WTC11 (cell line): ENCODE data around the gene STEAP1B. TPM values are rescaled to one million over a fixed set of nuclear protein-coding genes. Genes with fewer than 3 reads are reported as not detected.
A peak's percentile ranks its signal among the peaks of the same experiment; 100 is the strongest.
"Not testable (repeated sequence)": the region's sequence is repeated elsewhere in the genome, so short reads cannot be mapped to it uniquely, and the experiment has no call there.

ENCODE experiments used
- ATAC-seq: fragments of 200-7000 bp; cut with Tn5 transposase; 2 replicates; pipeline ENCODE4 v1.10.0; 2021; ENCODE audit warnings: mild to moderate bottlenecking, moderate library complexity
- CTCF ChIA-PET: fragments of 300-600 bp; sonication (Branson Sonifier 250); formaldehyde crosslinking; loops from one replicate; lab custom pipeline; 2021; ENCODE audit warnings: antibody characterized with exemption; lab: Charles Lee
- POLR2A ChIA-PET: fragments of 350-600 bp; sonication (Branson Sonifier 250); formaldehyde crosslinking; loops from one replicate; lab custom pipeline; 2021; ENCODE audit warnings: antibody characterized with exemption; lab: Charles Lee
- DNase-seq: peaks from one replicate; pipeline ENCODE4 v3.0.0; 2021; ENCODE audit warnings: low spot score
- H3K27ac Mint-ChIP-seq: 2 replicates; pipeline ENCODE4 v1.8.0; 2021; ENCODE audit warnings: mixed read lengths
- H3K27me3 Mint-ChIP-seq: 2 replicates; pipeline ENCODE4 v1.8.0; 2021; ENCODE audit warnings: low read depth, mild to moderate bottlenecking, moderate library complexity, mixed read lengths
- H3K36me3 Mint-ChIP-seq: 2 replicates; pipeline ENCODE4 v1.8.0; 2021; ENCODE audit warnings: mixed read lengths
- H3K4me1 Mint-ChIP-seq: 2 replicates; pipeline ENCODE4 v1.8.0; 2022; ENCODE audit warnings: mixed read lengths
- H3K4me3 Mint-ChIP-seq: 2 replicates; pipeline ENCODE4 v1.8.0; 2021; ENCODE audit warnings: mild to moderate bottlenecking, moderate library complexity, mixed read lengths
- H3K9me3 Mint-ChIP-seq: 2 replicates; pipeline ENCODE4 v1.8.0; 2021; ENCODE audit warnings: mixed read lengths
- CREB1 ChIP-seq: sonication (generic); formaldehyde crosslinking; IDR thresholded peaks from 2 replicates; pipeline ENCODE4 v1.8.0; 2023; ENCODE audit warnings: mild to moderate bottlenecking, missing genetic modification reagents
- CTCF ChIP-seq: fragments of 200-600 bp; IDR thresholded peaks from 2 replicates; pipeline ENCODE4 v1.8.0; 2022; ENCODE audit warnings: antibody characterized with exemption
- EMX1 ChIP-seq: fragments of 250-450 bp; sonication (Bioruptor Pico); IDR thresholded peaks from 2 replicates; pipeline ENCODE4 v1.8.0; 2021; ENCODE audit warnings: mild to moderate bottlenecking
- ERG ChIP-seq: fragments of 250-450 bp; sonication (Bioruptor Pico); IDR thresholded peaks from 2 replicates; pipeline ENCODE4 v1.8.0; 2021; ENCODE audit warnings: mild to moderate bottlenecking
- ESRRA ChIP-seq: sonication (generic); formaldehyde crosslinking; IDR thresholded peaks from 2 replicates; pipeline ENCODE4 v1.8.1; 2022; ENCODE audit warnings: mild to moderate bottlenecking, missing genetic modification reagents, borderline replicate concordance
- FOXJ3 ChIP-seq: sonication (generic); formaldehyde crosslinking; IDR thresholded peaks from 2 replicates; pipeline ENCODE4 v1.9.0; 2021; ENCODE audit warnings: missing genetic modification reagents, mild to moderate bottlenecking, borderline replicate concordance
- GABPB1 ChIP-seq: sonication (generic); formaldehyde crosslinking; IDR thresholded peaks from 2 replicates; pipeline ENCODE4 v1.8.1; 2023; ENCODE audit warnings: mild to moderate bottlenecking, missing genetic modification reagents
- HMGA2 ChIP-seq: fragments of 250-450 bp; sonication (Bioruptor Pico); IDR thresholded peaks from 2 replicates; pipeline ENCODE4 v1.4.0; 2021; ENCODE audit warnings: mild to moderate bottlenecking, moderate library complexity
- JAZF1 ChIP-seq: fragments of 250-450 bp; sonication (Bioruptor Pico); IDR thresholded peaks from 2 replicates; pipeline ENCODE4 v1.9.0; 2021; ENCODE audit warnings: moderate library complexity, mild to moderate bottlenecking, inconsistent platforms
- NFE2L1 ChIP-seq: sonication (generic); formaldehyde crosslinking; IDR thresholded peaks from 2 replicates; pipeline ENCODE4 v1.8.1; 2023; ENCODE audit warnings: missing genetic modification reagents
- USF1 ChIP-seq: sonication (generic); formaldehyde crosslinking; IDR thresholded peaks from 2 replicates; pipeline ENCODE4 v1.8.0; 2022; ENCODE audit warnings: mild to moderate bottlenecking, missing genetic modification reagents
- USF2 ChIP-seq: sonication (generic); formaldehyde crosslinking; IDR thresholded peaks from 2 replicates; pipeline ENCODE4 v1.8.1; 2023; ENCODE audit warnings: mild to moderate bottlenecking, missing genetic modification reagents, moderate library complexity
- ZNF263 ChIP-seq: sonication (generic); formaldehyde crosslinking; IDR thresholded peaks from 2 replicates; pipeline ENCODE4 v1.8.1; 2022; ENCODE audit warnings: low read depth, mild to moderate bottlenecking, moderate library complexity, missing genetic modification reagents
- total RNA-seq: library from RNA; stranded (reverse); gene quantifications from 3 replicates; pipeline ENCODE4 v1.2.3, GENCODE V29; 2021

The STEAP1B gene
- total RNA-seq, 1 experiment from 2014 or later, result 5.5 TPM

- POLR2A ChIA-PET, result no interaction called here
- ATAC-seq (no peak), DNase-seq (no peak)
- Mint-ChIP-seq H3K4me1 (peaks cover 18% of the 10 kb centered on the region), H3K4me3 (peak overlapping the region; percentile 54; the same call in 1 of the 2 replicates), H3K27me3 (peaks cover 19% of the 10 kb centered on the region), H3K36me3 (no peaks in the 10 kb centered on the region), H3K9me3 (no peaks in the 10 kb centered on the region), H3K27ac (no peak overlapping the region)
- CTCF ChIA-PET, result no interaction called here
- no peak for TF ChIP-seq ERG (CRISPR knock-in tag)
Measured at GRCh38 chr7:22499044-22499443, 944 bp downstream of the STEAP1B start.

GRCh38 chr7:22496912-22497311 is 3.1 kb downstream of the STEAP1B start:
- H3K36me3 Mint-ChIP-seq, DNase-seq, ATAC-seq, POLR2A ChIA-PET, H3K9me3 Mint-ChIP-seq, CTCF ChIA-PET, H3K27ac Mint-ChIP-seq, H3K4me3 Mint-ChIP-seq: not testable (repeated sequence)
- Mint-ChIP-seq H3K4me1 (peaks cover 12% of the 10 kb centered on the region), H3K27me3 (peaks cover 19% of the 10 kb centered on the region)

- Mint-ChIP-seq H3K4me1 (peaks cover 10% of the 10 kb centered on the region), H3K27me3 (peaks cover 19% of the 10 kb centered on the region)
- H3K36me3 Mint-ChIP-seq, H3K27ac Mint-ChIP-seq, POLR2A ChIA-PET, ATAC-seq, DNase-seq, H3K9me3 Mint-ChIP-seq, H3K4me3 Mint-ChIP-seq: not testable (repeated sequence)
- CTCF ChIA-PET, result interaction anchor here (1.1 kb wide), 1 partner anchor 387 kb away, joined by 5 read pairs; no protein-coding TSS in a partner anchor
Measured at GRCh38 chr7:22496296-22496888, 3.6 kb downstream of the STEAP1B start.

GRCh38 chr7:22493160-22493925 is 6.6 kb downstream of the STEAP1B start:
- DNase-seq, POLR2A ChIA-PET, ATAC-seq, H3K9me3 Mint-ChIP-seq, H3K4me3 Mint-ChIP-seq, CTCF ChIA-PET, H3K27me3 Mint-ChIP-seq, H3K36me3 Mint-ChIP-seq, H3K27ac Mint-ChIP-seq, H3K4me1 Mint-ChIP-seq: not testable (repeated sequence)
- TF ChIP-seq GABPB1, result peak; percentile 80

- POLR2A ChIA-PET, result no interaction called here
- CTCF ChIA-PET, result no interaction called here
- H3K27me3 Mint-ChIP-seq, result no peaks in the 10 kb centered on the region
- peak; percentile 82 for DNase-seq
- no peak for TF ChIP-seq NFE2L1 (CRISPR knock-in tag)
- no peak for TF ChIP-seq CREB1 (CRISPR knock-in tag)
- peak; percentile 89 for TF ChIP-seq USF1 (CRISPR knock-in tag)
- no peak for TF ChIP-seq EMX1 (CRISPR knock-in tag)
- peak; percentile 94 for TF ChIP-seq CTCF
- no peak for TF ChIP-seq FOXJ3 (CRISPR knock-in tag)
- TF ChIP-seq HMGA2 (CRISPR knock-in tag), result no peak
- no peak for TF ChIP-seq ESRRA
- no peak for TF ChIP-seq ZNF263
- TF ChIP-seq JAZF1 (CRISPR knock-in tag), result no peak
- TF ChIP-seq USF2, result peak; percentile 89
- peak overlapping the region; percentile 7; the same call in 1 of the 2 replicates for H3K27ac Mint-ChIP-seq
- no peaks in the 10 kb centered on the region for H3K36me3 Mint-ChIP-seq
- H3K4me3 Mint-ChIP-seq, result no peak overlapping the region
- peaks cover 14% of the 10 kb centered on the region for H3K4me1 Mint-ChIP-seq
- H3K9me3 Mint-ChIP-seq, result no peaks in the 10 kb centered on the region
- ATAC-seq, result peak; percentile 90
Measured at GRCh38 chr7:22488643-22489462, 11.1 kb downstream of the STEAP1B start.
